ENCODE measurements around the gene FHIT.

- TF ChIP-seq EZH2 (IDR thresholded peaks at IDR 0.05; ENCODE audit: insufficient read depth, poor library complexity, severe bottlenecking): no peak
- TF ChIP-seq EZH2phosphoT487 (IDR thresholded peaks at IDR 0.05; ENCODE audit: insufficient read depth, low read depth): no peak
These were observed 505.1 kb downstream of the FHIT start for GRCh38 chr3:60746043-60746638.

Measured in GM23248 (cell line).